HepG2 (cell line): ENCODE data around the gene ADGRB2. TPM values are rescaled to one million over a fixed set of nuclear protein-coding genes. Genes with fewer than 3 reads are reported as not detected.

Experiments
- ATAC-seq: fragments of 200-7000 bp; cut with Tn5 transposase; 3 replicates; pipeline ENCODE4 v1.9.1; 2020; ENCODE audit warnings: mild to moderate bottlenecking, moderate library complexity
- BruUV-seq: library from RNA; stranded (reverse); fragments of 400-500 nt; replicated peaks from 2 replicates; lab custom pipeline; 2021; lab: Mats Ljungman, UMichigan
- CTCF ChIA-PET: fragments of 300-600 bp; formaldehyde crosslinking; extraction: SDS; loops from one replicate; lab custom pipeline; 2021; ENCODE audit warnings: low total read pairs, inconsistent platforms, low intra/inter-chr PET ratio; lab: Yijun Ruan, JAX
- POLR2A ChIA-PET: fragments of 350-600 bp; sonication (Branson Sonifier 250); formaldehyde crosslinking; loops from one replicate; lab custom pipeline; 2020; ENCODE audit warnings: antibody characterized with exemption, inconsistent platforms; lab: Yijun Ruan, JAX
- DNase-seq: peaks from one replicate; pipeline ENCODE4 v3.0.0-alpha.2; 2015; ENCODE audit warnings: low spot score
- FAIRE-seq: peaks from 3 replicates; lab custom pipeline; 2011; peaks lifted over from hg19 to GRCh38; lab: Jason Lieb, UNC
- H2AFZ ChIP-seq: one replicate; pipeline ENCODE4 v1.6.1; 2011; ENCODE audit warnings: low read length, inconsistent platforms
- H3K27ac ChIP-seq: fragments of 300-600 bp; 3 replicates; pipeline ENCODE4 v1.8.0; 2011; ENCODE audit warnings: mixed run types, mild to moderate bottlenecking, mixed read lengths, low read length, inconsistent platforms; ENCODE audit not compliant: insufficient read depth; ENCODE audit errors: extremely low read length
- H3K27me3 ChIP-seq, 2 experiments: fragments of 200-600 bp in 1 of 2; 2 replicates in 1 of 2; 3 replicates in 1 of 2; pipeline versions ENCODE4 v1.6.0 to v1.8.0; 2011; ENCODE audit warnings: low read length in 2 of 2, mild to moderate bottlenecking in 2 of 2, moderate library complexity in 2 of 2, inconsistent platforms in 1 of 2; ENCODE audit not compliant: insufficient read depth in 2 of 2, control insufficient read depth in 1 of 2
- H3K36me3 ChIP-seq, 2 experiments: fragments of 200-600 bp in 1 of 2; replicated peaks in 1 of 2; 2 replicates in 1 of 2; 3 replicates in 1 of 2; pipeline versions ENCODE4 v1.5.1 to v1.8.0; 2011; ENCODE audit warnings: low read length in 2 of 2, inconsistent platforms in 1 of 2; ENCODE audit not compliant: insufficient read depth in 2 of 2, control insufficient read depth in 1 of 2
- H3K4me1 ChIP-seq: 2 replicates; pipeline ENCODE4 v1.5.1; 2012; ENCODE audit warnings: low read length, inconsistent platforms; ENCODE audit not compliant: insufficient read depth
- H3K4me2 ChIP-seq: 2 replicates; pipeline ENCODE4 v1.6.0; 2011; ENCODE audit warnings: low read depth, low read length, inconsistent platforms
- H3K4me3 ChIP-seq, 3 experiments: fragments of 200-600 bp in 1 of 3; sonication (generic), shearing (Covaris generic) in 1 of 3; replicated peaks in 1 of 3; 2 replicates each; pipeline ENCODE4 v1.5.1; 2011 to 2016; ENCODE audit warnings: low read length in 3 of 3, inconsistent platforms in 2 of 3, low read depth in 2 of 3, mild to moderate bottlenecking in 2 of 3, control low read depth in 1 of 3, mixed read lengths in 1 of 3; ENCODE audit not compliant: insufficient read depth in 1 of 3
- H3K79me2 ChIP-seq: one replicate; pipeline ENCODE4 v1.6.1; 2011; ENCODE audit warnings: low read length, inconsistent platforms; ENCODE audit not compliant: insufficient read depth
- H3K9ac ChIP-seq: 2 replicates; pipeline ENCODE4 v1.6.0; 2011; ENCODE audit warnings: mild to moderate bottlenecking, low read depth, low read length, inconsistent platforms; ENCODE audit not compliant: insufficient read depth
- H3K9me3 ChIP-seq: 2 replicates; pipeline ENCODE4 v1.5.1; 2012; ENCODE audit warnings: mild to moderate bottlenecking, low read length
- H4K20me1 ChIP-seq: 2 replicates; pipeline ENCODE4 v1.6.0; 2011; ENCODE audit warnings: inconsistent platforms, mild to moderate bottlenecking, low read length, moderate library complexity; ENCODE audit not compliant: insufficient read depth
- CTCF ChIP-seq: sonication (generic); formaldehyde crosslinking; IDR thresholded peaks from 2 replicates; pipeline ENCODE4 v1.5.0; 2020; ENCODE audit warnings: mild to moderate bottlenecking, missing genetic modification reagents, moderate library complexity
- EEA1 ChIP-seq: sonication (generic); formaldehyde crosslinking; IDR thresholded peaks from 2 replicates; pipeline ENCODE4 v1.5.1; 2020; ENCODE audit warnings: mild to moderate bottlenecking, missing genetic modification reagents, borderline replicate concordance
- ERF ChIP-seq: IDR thresholded peaks from 2 replicates; pipeline ENCODE4 v1.6.1; 2018; ENCODE audit warnings: missing biosample characterization, missing genetic modification reagents
- FOXK1 ChIP-seq: sonication (generic); formaldehyde crosslinking; IDR thresholded peaks from 2 replicates; pipeline ENCODE4 v1.4.0; 2020; ENCODE audit warnings: low read depth, missing genetic modification reagents, borderline replicate concordance
- ISX ChIP-seq: sonication (generic); formaldehyde crosslinking; conservative IDR thresholded peaks from 2 replicates; pipeline ENCODE4 v1.5.0; 2020; ENCODE audit warnings: missing genetic modification reagents
- MIXL1 ChIP-seq: IDR thresholded peaks from 2 replicates; pipeline ENCODE4 v1.6.1; 2016
- MXD4 ChIP-seq: IDR thresholded peaks from 2 replicates; pipeline ENCODE4 v1.6.1; 2016; ENCODE audit warnings: mild to moderate bottlenecking, missing biosample characterization, missing genetic modification reagents
- PITX1 ChIP-seq: sonication (generic); formaldehyde crosslinking; IDR thresholded peaks from 2 replicates; pipeline ENCODE4 v1.5.1; 2020; ENCODE audit warnings: mild to moderate bottlenecking, missing genetic modification reagents
- RBM39 ChIP-seq: fragments of 200-400 bp; formaldehyde crosslinking; IDR thresholded peaks from one replicate; pipeline ENCODE4 v1.6.1; 2018; ENCODE audit warnings: antibody characterized with exemption, mild to moderate bottlenecking, low read depth, low read length; ENCODE audit not compliant: poor library complexity, severe bottlenecking
- ZNF34 ChIP-seq: sonication (generic); formaldehyde crosslinking; IDR thresholded peaks from 2 replicates; pipeline ENCODE4 v1.4.0; 2020; ENCODE audit warnings: mild to moderate bottlenecking, missing genetic modification reagents, borderline replicate concordance
- ZNF441 ChIP-seq: sonication (generic); formaldehyde crosslinking; IDR thresholded peaks from 2 replicates; pipeline ENCODE4 v1.7.0; 2021; ENCODE audit warnings: missing genetic modification reagents, borderline replicate concordance
- ZNF468 ChIP-seq: sonication (generic); formaldehyde crosslinking; IDR thresholded peaks from 2 replicates; pipeline ENCODE4 v1.8.0; 2022; ENCODE audit warnings: mild to moderate bottlenecking, moderate library complexity, missing genetic modification reagents
- ZNF775 ChIP-seq: sonication (generic); formaldehyde crosslinking; IDR thresholded peaks from 2 replicates; pipeline ENCODE4 v1.4.0; 2020; ENCODE audit warnings: missing genetic modification reagents, mild to moderate bottlenecking, moderate library complexity, borderline replicate concordance
- WGBS: methylation state at CpG from one replicate; pipeline ENCODE4 v1.1.6; 2017; ENCODE audit warnings: low lambda C conversion rate; 5-methylcytosine and 5-hydroxymethylcytosine counted together
- in situ Hi-C: cut with HindIII; loops from 2 replicates; pipeline ENCODE4 v1.10.0; 2017; ENCODE audit warnings: low pct_unique_long_range_greater_than_20kb; ENCODE audit not compliant: extremely low pct_ligation_motif_present
- intact Hi-C: fragments of 100-400 bp; cut with micrococcal nuclease; formaldehyde crosslinking; loops from one replicate; pipeline ENCODE4 v1.10.0; 2022; ENCODE audit not compliant: unreplicated experiment
- polyA plus RNA-seq, 8 experiments: library from polyadenylated mRNA; depleted of rRNA in 3 of 8; stranded (reverse) in 7 of 8; unstranded in 1 of 8; fragments of >200 nt; fragmentation: Illumina TruSeq in 4 of 8; extraction: Trizol in 4 of 8; gene quantifications; 2 replicates each; pipeline versions ENCODE4 v1.2.1 to v1.2.3, GENCODE V29; 2011 to 2016; ENCODE audit warnings: low read depth in 4 of 8, missing spikeins in 1 of 8, mixed read lengths in 1 of 8; ENCODE audit not compliant: insufficient read depth in 1 of 8
- total RNA-seq, 5 experiments: library from RNA; depleted of rRNA; stranded (reverse); fragments of >200 nt; fragmentation: Illumina TruSeq; extraction: Trizol; gene quantifications; 2 replicates each; pipeline ENCODE4 v1.2.3, GENCODE V29; 2016; ENCODE audit warnings: low read depth in 1 of 5
- TF ChIP-seq, protein P1 (sequence below): sonication (generic); formaldehyde crosslinking; IDR thresholded peaks from 2 replicates; pipeline ENCODE4 v1.4.0; 2020; ENCODE audit warnings: mild to moderate bottlenecking, missing genetic modification reagents
- TF ChIP-seq, protein P2 (sequence below): sonication (generic); formaldehyde crosslinking; IDR thresholded peaks from 2 replicates; pipeline ENCODE4 v1.4.0; 2020; ENCODE audit warnings: missing genetic modification reagents

Gene ADGRB2
- total and polyA plus RNA-seq, 2 of the 13 experiments (the other 11 are each of a cell fraction or from before 2014, with no cell fraction given): 0.03 to 0.09 TPM

- TF ChIP-seq RBM39: no peak
- TF ChIP-seq ERF (CRISPR knock-in tag): 0 out of 2 replicates have a peak, but pooled peaks have one; percentile 26
- no peak for TF ChIP-seq ZNF775 (CRISPR knock-in tag)
- no peak for TF ChIP-seq ZNF34 (CRISPR knock-in tag)
- TF ChIP-seq CTCF (CRISPR knock-in tag): peak; percentile 87
- TF ChIP-seq PITX1: 0 out of 2 replicates have a peak, but pooled peaks have one; percentile 18
- no peak for TF ChIP-seq ISX (CRISPR knock-in tag)
- no peak for TF ChIP-seq FOXK1
These were observed 18.8 kb downstream of the ADGRB2 start (continued) for GRCh38 chr1:31745096-31745945.

DNA sequence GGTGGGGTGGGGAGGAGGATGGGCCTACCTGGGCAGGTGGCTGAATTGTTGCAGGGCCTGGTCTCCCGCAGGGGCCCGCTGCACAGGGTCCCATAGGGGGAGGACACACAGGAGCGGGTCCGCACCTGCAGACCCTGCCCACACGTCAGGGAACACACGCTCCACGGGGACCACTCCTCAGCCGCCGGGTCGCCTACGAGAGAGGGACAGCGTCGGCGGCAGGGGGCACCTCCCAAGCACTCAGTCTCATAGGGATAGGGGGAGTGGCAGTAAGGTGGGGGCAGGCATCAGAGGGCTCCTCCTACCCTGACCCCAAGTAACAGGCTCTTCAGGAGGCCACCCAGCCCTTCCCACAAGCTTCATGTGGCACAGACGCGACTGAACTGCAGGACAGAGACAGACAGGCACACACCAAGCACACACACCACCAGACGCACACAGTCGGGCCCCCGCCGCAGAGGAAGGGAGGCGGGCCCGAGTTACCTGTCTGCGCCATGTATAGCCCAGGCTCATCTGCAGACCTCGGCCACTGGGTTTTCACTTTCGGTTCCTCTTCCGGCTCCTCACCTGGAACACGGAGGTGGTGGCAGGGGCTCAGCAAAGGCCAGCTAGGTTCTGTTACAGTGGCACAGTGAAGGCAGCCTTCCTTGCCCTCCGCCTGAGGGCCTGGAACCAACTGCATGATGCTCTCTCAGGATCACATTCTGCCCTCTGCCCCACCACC lies 19.8 kb downstream of the ADGRB2 start:
- Histone ChIP-seq H3K9ac (no peak overlapping the region), H3K4me2 (no peak overlapping the region), H3K27ac (no peak overlapping the region), H2AFZ (no peak overlapping the region), H3K4me1 (no peaks in the 10 kb centered on the region), H4K20me1 (no peaks in the 10 kb centered on the region), H3K36me3 (no peaks in the 10 kb centered on the region), H3K4me3 (no peak overlapping the region), H3K27me3 (peaks cover 2 to 34% of the 10 kb centered on the region in 2 experiments; a peak in 4 of 5 replicates), H3K9me3 (no peaks in the 10 kb centered on the region), H3K79me2 (no peaks in the 10 kb centered on the region)
- POLR2A ChIA-PET: interaction anchor here (1.7 kb wide), 2 partner anchors 28 to 40 kb away, joined by 3 to 5 read pairs; partner anchors contain the start of gene COL16A1
- CTCF ChIA-PET: interaction anchor here (2.3 kb wide), 1 partner anchor 81 kb away, joined by 15 read pairs; no protein-coding TSS in a partner anchor
- intact Hi-C loops (no loop called here), in situ Hi-C loops (no loop called here)
- ATAC-seq (no peak), FAIRE-seq (no peak), DNase-seq (no peak)
- no TSS peak for BruUV-seq
- 47% methylated on average over 9 of the region's 28 CpGs for WGBS
- TF ChIP-seq MIXL1 (no peak), EEA1 (CRISPR knock-in tag) (no peak), ZNF441 (CRISPR knock-in tag) (no peak), ZNF468 (no peak), MXD4 (no peak)
- TF ChIP-seq, protein P1, sequence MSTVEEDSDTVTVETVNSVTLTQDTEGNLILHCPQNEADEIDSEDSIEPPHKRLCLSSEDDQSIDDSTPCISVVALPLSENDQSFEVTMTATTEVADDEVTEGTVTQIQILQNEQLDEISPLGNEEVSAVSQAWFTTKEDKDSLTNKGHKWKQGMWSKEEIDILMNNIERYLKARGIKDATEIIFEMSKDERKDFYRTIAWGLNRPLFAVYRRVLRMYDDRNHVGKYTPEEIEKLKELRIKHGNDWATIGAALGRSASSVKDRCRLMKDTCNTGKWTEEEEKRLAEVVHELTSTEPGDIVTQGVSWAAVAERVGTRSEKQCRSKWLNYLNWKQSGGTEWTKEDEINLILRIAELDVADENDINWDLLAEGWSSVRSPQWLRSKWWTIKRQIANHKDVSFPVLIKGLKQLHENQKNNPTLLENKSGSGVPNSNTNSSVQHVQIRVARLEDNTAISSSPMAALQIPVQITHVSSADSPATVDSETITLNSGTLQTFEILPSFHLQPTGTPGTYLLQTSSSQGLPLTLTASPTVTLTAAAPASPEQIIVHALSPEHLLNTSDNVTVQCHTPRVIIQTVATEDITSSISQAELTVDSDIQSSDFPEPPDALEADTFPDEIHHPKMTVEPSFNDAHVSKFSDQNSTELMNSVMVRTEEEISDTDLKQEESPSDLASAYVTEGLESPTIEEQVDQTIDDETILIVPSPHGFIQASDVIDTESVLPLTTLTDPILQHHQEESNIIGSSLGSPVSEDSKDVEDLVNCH: no peak
- TF ChIP-seq, protein P2, sequence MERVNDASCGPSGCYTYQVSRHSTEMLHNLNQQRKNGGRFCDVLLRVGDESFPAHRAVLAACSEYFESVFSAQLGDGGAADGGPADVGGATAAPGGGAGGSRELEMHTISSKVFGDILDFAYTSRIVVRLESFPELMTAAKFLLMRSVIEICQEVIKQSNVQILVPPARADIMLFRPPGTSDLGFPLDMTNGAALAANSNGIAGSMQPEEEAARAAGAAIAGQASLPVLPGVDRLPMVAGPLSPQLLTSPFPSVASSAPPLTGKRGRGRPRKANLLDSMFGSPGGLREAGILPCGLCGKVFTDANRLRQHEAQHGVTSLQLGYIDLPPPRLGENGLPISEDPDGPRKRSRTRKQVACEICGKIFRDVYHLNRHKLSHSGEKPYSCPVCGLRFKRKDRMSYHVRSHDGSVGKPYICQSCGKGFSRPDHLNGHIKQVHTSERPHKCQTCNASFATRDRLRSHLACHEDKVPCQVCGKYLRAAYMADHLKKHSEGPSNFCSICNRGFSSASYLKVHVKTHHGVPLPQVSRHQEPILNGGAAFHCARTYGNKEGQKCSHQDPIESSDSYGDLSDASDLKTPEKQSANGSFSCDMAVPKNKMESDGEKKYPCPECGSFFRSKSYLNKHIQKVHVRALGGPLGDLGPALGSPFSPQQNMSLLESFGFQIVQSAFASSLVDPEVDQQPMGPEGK (CRISPR knock-in tag): no peak
